ENCODE data around the gene SETD2. TPM values are rescaled to one million over a fixed set of nuclear protein-coding genes. Genes with fewer than 3 reads are reported as not detected.

Gene SETD2
- total and polyA plus RNA-seq, 9 of the 15 experiments (the other 6 are each of a cell fraction or from before 2014, with no cell fraction given), result 8.2 to 44.0 (median 33.6) TPM

GRCh38 chr3:47002171-47003055 is 161.5 kb downstream of the SETD2 start:
- Histone ChIP-seq H3K9me1 (ENCODE audit: control insufficient read depth, insufficient read depth, low read length) (no peaks in the 10 kb centered on the region), H3K27ac (ENCODE audit: extremely low read depth, low read depth, low read length) (no peak overlapping the region), H3K79me2 (ENCODE audit: control insufficient read depth, insufficient read depth, low read length) (no peaks in the 10 kb centered on the region), H3K4me1 (replicated peaks in 1 of 2; ENCODE audit: control insufficient read depth in 2 of 2, insufficient read depth in 2 of 2, low read length in 2 of 2) (peaks cover 0 to 48% of the 10 kb centered on the region in 2 experiments; a peak in 2 of 5 replicates), H3K27me3 (ENCODE audit: control insufficient read depth in 2 of 2, insufficient read depth in 2 of 2, low read length in 2 of 2) (no peaks in the 10 kb centered on the region), H2AFZ (ENCODE audit: low read depth, low read length) (no peak overlapping the region), H3K9ac (ENCODE audit: insufficient read depth in 1 of 2, low read depth in 2 of 2, low read length in 2 of 2) (no peak overlapping the region), H3K9me3 (replicated peaks; ENCODE audit: control insufficient read depth, insufficient read depth, low read depth, low read length) (no peaks in the 10 kb centered on the region), H3K4me3 (no peak overlapping the region), H3K4me2 (ENCODE audit: insufficient read depth, low read length) (no peak overlapping the region), H3K36me3 (ENCODE audit: control insufficient read depth, insufficient read depth, low read length) (peaks cover 100% of the 10 kb centered on the region), H4K20me1 (replicated peaks; ENCODE audit: control insufficient read depth, insufficient read depth, low read length) (peaks cover 8% of the 10 kb centered on the region; the same call in 1 of the 2 replicates)
- no peak for FAIRE-seq
- intact Hi-C loops (cut with micrococcal nuclease), result no loop called here
- in situ Hi-C loops (cut with MboI), result no loop called here
- ATAC-seq, result peak; percentile 45
- no TSS peak for BruUV-seq (replicated peaks)
- WGBS (ENCODE audit: insufficient coverage, low coverage, missing lambda C conversion rate), result 91% methylated on average over 23 of the region's 35 CpGs
- ChIA-PET CTCF (ENCODE audit: low intra/inter-chr PET ratio) (no interaction called here), POLR2A (interaction anchor here (1.2 to 1.3 kb wide), 2 partner anchors 10 to 23 kb away, joined by 3 to 4 read pairs; partner anchors contain the start of gene NBEAL2)
- peak in 2 of 4 experiments; percentile 63 to 68 for DNase-seq (ENCODE audit: extremely low read depth in 1 of 4, low spot score in 3 of 4)
- TF ChIP-seq NFRKB (IDR thresholded peaks at IDR 0.05; ENCODE audit: low read depth), result no peak
- TF ChIP-seq SNAPC5 (CRISPR knock-in tag; IDR thresholded peaks at IDR 0.05), result no peak
- TF ChIP-seq TOE1 (IDR thresholded peaks at IDR 0.05; ENCODE audit: borderline replicate concordance), result no peak
- no peak for TF ChIP-seq TOE1 (CRISPR knock-in tag; IDR thresholded peaks at IDR 0.05; ENCODE audit: borderline replicate concordance, low read depth)
- no peak for TF ChIP-seq ZC3H4 (CRISPR knock-in tag; IDR thresholded peaks at IDR 0.05; ENCODE audit: borderline replicate concordance)
- TF ChIP-seq, protein P1, sequence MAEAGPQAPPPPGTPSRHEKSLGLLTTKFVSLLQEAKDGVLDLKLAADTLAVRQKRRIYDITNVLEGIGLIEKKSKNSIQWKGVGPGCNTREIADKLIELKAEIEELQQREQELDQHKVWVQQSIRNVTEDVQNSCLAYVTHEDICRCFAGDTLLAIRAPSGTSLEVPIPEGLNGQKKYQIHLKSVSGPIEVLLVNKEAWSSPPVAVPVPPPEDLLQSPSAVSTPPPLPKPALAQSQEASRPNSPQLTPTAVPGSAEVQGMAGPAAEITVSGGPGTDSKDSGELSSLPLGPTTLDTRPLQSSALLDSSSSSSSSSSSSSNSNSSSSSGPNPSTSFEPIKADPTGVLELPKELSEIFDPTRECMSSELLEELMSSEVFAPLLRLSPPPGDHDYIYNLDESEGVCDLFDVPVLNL (CRISPR knock-in tag; IDR thresholded peaks at IDR 0.05; ENCODE audit: low read depth), result no peak
- TF ChIP-seq ZNF512 (tag; IDR thresholded peaks at IDR 0.05), result no peak
- peak; percentile 49 for TF ChIP-seq PCBP1 (IDR thresholded peaks at IDR 0.05; ENCODE audit: low read depth, low read length, poor library complexity, severe bottlenecking)
- no peak for TF ChIP-seq SMARCC2 (IDR thresholded peaks at IDR 0.05; ENCODE audit: low read depth)
- TF ChIP-seq PHF21A (IDR thresholded peaks at IDR 0.05; ENCODE audit: borderline replicate concordance, low read depth), result no peak
- peak in 1 of 2 experiments; percentile 52; a peak in 2 of 4 replicates for TF ChIP-seq RAD21 (CRISPR knock-in tag; conservative IDR thresholded peaks at IDR 0.05 in 1 of 2, IDR thresholded peaks at IDR 0.05 in 1 of 2)
- TF ChIP-seq ZNF354B (CRISPR knock-in tag; IDR thresholded peaks at IDR 0.05), result no peak
- TF ChIP-seq, protein P2, sequence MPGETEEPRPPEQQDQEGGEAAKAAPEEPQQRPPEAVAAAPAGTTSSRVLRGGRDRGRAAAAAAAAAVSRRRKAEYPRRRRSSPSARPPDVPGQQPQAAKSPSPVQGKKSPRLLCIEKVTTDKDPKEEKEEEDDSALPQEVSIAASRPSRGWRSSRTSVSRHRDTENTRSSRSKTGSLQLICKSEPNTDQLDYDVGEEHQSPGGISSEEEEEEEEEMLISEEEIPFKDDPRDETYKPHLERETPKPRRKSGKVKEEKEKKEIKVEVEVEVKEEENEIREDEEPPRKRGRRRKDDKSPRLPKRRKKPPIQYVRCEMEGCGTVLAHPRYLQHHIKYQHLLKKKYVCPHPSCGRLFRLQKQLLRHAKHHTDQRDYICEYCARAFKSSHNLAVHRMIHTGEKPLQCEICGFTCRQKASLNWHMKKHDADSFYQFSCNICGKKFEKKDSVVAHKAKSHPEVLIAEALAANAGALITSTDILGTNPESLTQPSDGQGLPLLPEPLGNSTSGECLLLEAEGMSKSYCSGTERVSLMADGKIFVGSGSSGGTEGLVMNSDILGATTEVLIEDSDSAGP (CRISPR knock-in tag; IDR thresholded peaks at IDR 0.05), result no peak
- TF ChIP-seq CREB3 (tag; conservative IDR thresholded peaks at IDR 0.05; ENCODE audit: low read depth), result no peak
